LHCN-M2 (cell line): ENCODE measurements around the gene MCF2. TPM values are rescaled to one million over a fixed set of nuclear protein-coding genes. Genes with fewer than 3 reads are reported as not detected.

Experiments used
- DNase-seq: peaks from one replicate; pipeline ENCODE4 v3.0.0-alpha.2; 2012; ENCODE audit warnings: low read depth
- total RNA-seq: library from RNA; depleted of rRNA; stranded (reverse); fragments of >200 nt; gene quantifications from 2 replicates; pipeline ENCODE4 v1.2.3, GENCODE V29; 2014; rRNA removed

The MCF2 gene
- total RNA-seq, 1 experiment from 2014 or later, result 3.2 TPM

- DNase-seq, result no peak
Observed at GRCh38 chrX:139600105-139600504, 107.9 kb downstream of the MCF2 start.

GRCh38 chrX:139596068-139596467 lies 111.9 kb downstream of the MCF2 start:
- no peak for DNase-seq

GRCh38 chrX:139585613-139586012 lies 122.4 kb downstream of the MCF2 start:
- no peak for DNase-seq

- no peak for DNase-seq
Observed at GRCh38 chrX:139581068-139581467, 126.9 kb downstream of the MCF2 start.

- DNase-seq, result no peak
Observed at GRCh38 chrX:139566981-139567380, 141.0 kb downstream of the MCF2 start.

GRCh38 chrX:139563251-139563650 lies 144.7 kb downstream of the MCF2 start:
- peak; percentile 2 for DNase-seq

- peak; percentile 37 for DNase-seq
Observed at GRCh38 chrX:139560221-139560620, 147.7 kb downstream of the MCF2 start.

GRCh38 chrX:139559383-139560042 lies 148.5 kb downstream of the MCF2 start:
- peak; percentile 67 for DNase-seq

- no peak for DNase-seq
Observed at GRCh38 chrX:139554991-139555675, 152.8 kb downstream of the MCF2 start.

GRCh38 chrX:139554376-139554775 lies 153.6 kb downstream of the MCF2 start:
- DNase-seq, result peak; percentile 8

- no peak for DNase-seq
Observed at GRCh38 chrX:139544591-139544990, 163.4 kb downstream of the MCF2 start.

- DNase-seq, result no peak
Observed at GRCh38 chrX:139543920-139544319, 164.0 kb downstream of the MCF2 start.

- no peak for DNase-seq
Observed at GRCh38 chrX:139542652-139543051, 165.3 kb downstream of the MCF2 start.

GRCh38 chrX:139538907-139539790 lies 168.8 kb downstream of the MCF2 start:
- DNase-seq, result no peak

- DNase-seq, result no peak
Observed at GRCh38 chrX:139533444-139533843, 174.5 kb downstream of the MCF2 start.

GRCh38 chrX:139532834-139533233 lies 175.1 kb downstream of the MCF2 start:
- DNase-seq, result no peak

Other genes with a start within 250 kb of the MCF2 start
- gene F9, start 177.4 kb downstream of the MCF2 start, total RNA-seq, result not detected in 2 replicates
- 32.4 and 44.3 TPM in 2 replicates for gene ATP11C, start 224.9 kb upstream of the MCF2 start, total RNA-seq